Cardiac muscle cell (in vitro differentiated cells and primary cell): Measurements from ENCODE around the gene MBLAC1. TPM values are rescaled to one million over a fixed set of nuclear protein-coding genes. Genes with fewer than 3 reads are reported as not detected.

Experiments
- DNase-seq, 2 donors: peaks; one replicate each; pipeline versions ENCODE4 v3.0.0 to v3.0.0-alpha.2; 2010 to 2017; ENCODE audit warnings: low read depth in 1 of 2, low spot score in 1 of 2
- H3K27ac ChIP-seq: fragments of 200-600 bp; sonication (generic); 2 replicates; pipeline ENCODE4 v1.5.1; 2016
- H3K27me3 ChIP-seq: fragments of 200-600 bp; sonication (generic); 2 replicates; pipeline ENCODE4 v1.6.0; 2016; ENCODE audit warnings: control low read depth
- H3K36me3 ChIP-seq: fragments of 200-600 bp; sonication (generic); 2 replicates; pipeline ENCODE4 v1.5.1; 2016; ENCODE audit warnings: control low read depth
- H3K4me1 ChIP-seq: fragments of 200-600 bp; sonication (generic); 2 replicates; pipeline ENCODE4 v1.8.1; 2017; ENCODE audit warnings: low read depth, mild to moderate bottlenecking, mixed run types
- H3K4me3 ChIP-seq: fragments of 200-600 bp; sonication (generic); 2 replicates; pipeline ENCODE4 v1.5.1; 2016; ENCODE audit warnings: mild to moderate bottlenecking
- H3K9me3 ChIP-seq: fragments of 200-600 bp; sonication (generic); 2 replicates; pipeline ENCODE4 v1.5.1; 2017; ENCODE audit warnings: low read depth, mild to moderate bottlenecking, control low read depth
- polyA plus RNA-seq: library from polyadenylated mRNA; unstranded; fragments of >200 nt; fragmentation: Nextera tagmentation; extraction: Ambion mirVana; gene quantifications from 2 replicates; pipeline ENCODE4 v1.2.1, GENCODE V29; 2016
- total RNA-seq: library from RNA; depleted of rRNA; stranded (reverse); fragments of >200 nt; gene quantifications from 2 replicates; pipeline ENCODE4 v1.2.3, GENCODE V29; 2016
- TF ChIP-seq, protein P1 (sequence below): IDR thresholded peaks from 2 replicates; pipeline ENCODE4 v1.5.1; 2012; ENCODE audit warnings: low read depth, mild to moderate bottlenecking, low read length

Gene MBLAC1
- total and polyA plus RNA-seq, 2 experiments from 2014 or later: 3.7 to 5.1 TPM

- H3K36me3 ChIP-seq: peaks cover 19% of the 10 kb centered on the region
Measured at GRCh38 chr7:100155553-100156317, 29.0 kb downstream of the MBLAC1 start.

GRCh38 chr7:100156331-100157068 lies 29.7 kb downstream of the MBLAC1 start:
- Histone ChIP-seq H3K4me3 (no peak overlapping the region), H3K27ac (peak overlapping the region; percentile 57), H3K9me3 (no peaks in the 10 kb centered on the region), H3K4me1 (peaks cover 6% of the 10 kb centered on the region), H3K27me3 (no peaks in the 10 kb centered on the region), H3K36me3 (peaks cover 19% of the 10 kb centered on the region)
- TF ChIP-seq, protein P1, sequence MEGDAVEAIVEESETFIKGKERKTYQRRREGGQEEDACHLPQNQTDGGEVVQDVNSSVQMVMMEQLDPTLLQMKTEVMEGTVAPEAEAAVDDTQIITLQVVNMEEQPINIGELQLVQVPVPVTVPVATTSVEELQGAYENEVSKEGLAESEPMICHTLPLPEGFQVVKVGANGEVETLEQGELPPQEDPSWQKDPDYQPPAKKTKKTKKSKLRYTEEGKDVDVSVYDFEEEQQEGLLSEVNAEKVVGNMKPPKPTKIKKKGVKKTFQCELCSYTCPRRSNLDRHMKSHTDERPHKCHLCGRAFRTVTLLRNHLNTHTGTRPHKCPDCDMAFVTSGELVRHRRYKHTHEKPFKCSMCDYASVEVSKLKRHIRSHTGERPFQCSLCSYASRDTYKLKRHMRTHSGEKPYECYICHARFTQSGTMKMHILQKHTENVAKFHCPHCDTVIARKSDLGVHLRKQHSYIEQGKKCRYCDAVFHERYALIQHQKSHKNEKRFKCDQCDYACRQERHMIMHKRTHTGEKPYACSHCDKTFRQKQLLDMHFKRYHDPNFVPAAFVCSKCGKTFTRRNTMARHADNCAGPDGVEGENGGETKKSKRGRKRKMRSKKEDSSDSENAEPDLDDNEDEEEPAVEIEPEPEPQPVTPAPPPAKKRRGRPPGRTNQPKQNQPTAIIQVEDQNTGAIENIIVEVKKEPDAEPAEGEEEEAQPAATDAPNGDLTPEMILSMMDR: no peak
- DNase-seq: no peak

More at GRCh38 chr7:100155553-100156317, 29.0 kb downstream of the MBLAC1 start:
- no peaks in the 10 kb centered on the region for H3K27me3 ChIP-seq
- no peaks in the 10 kb centered on the region for H3K9me3 ChIP-seq
- no peak for DNase-seq
- peaks cover 6% of the 10 kb centered on the region for H3K4me1 ChIP-seq
- no peak overlapping the region for H3K4me3 ChIP-seq
- no peak overlapping the region for H3K27ac ChIP-seq
- TF ChIP-seq, protein P1: no peak

DNA sequence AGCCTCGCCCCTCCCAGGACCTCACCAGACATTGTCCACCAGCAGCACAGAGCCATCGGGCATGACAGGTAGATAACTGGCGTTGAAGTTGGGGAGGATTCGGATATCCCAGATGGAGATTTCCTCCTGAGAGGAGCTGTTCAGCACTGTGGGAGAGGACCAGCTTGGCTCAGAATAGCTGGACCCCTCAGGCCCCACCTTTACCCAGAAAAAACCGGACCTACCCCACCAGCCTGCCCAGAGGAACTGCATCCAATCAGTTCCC lies 30.2 kb downstream of the MBLAC1 start:
- Histone ChIP-seq H3K27ac (peak overlapping the region; percentile 57), H3K36me3 (peaks cover 19% of the 10 kb centered on the region), H3K4me3 (no peak overlapping the region), H3K4me1 (peaks cover 6% of the 10 kb centered on the region), H3K27me3 (no peaks in the 10 kb centered on the region), H3K9me3 (no peaks in the 10 kb centered on the region)
- DNase-seq: no peak
- TF ChIP-seq, protein P1: no peak

- no peaks in the 10 kb centered on the region for H3K27me3 ChIP-seq
- H3K36me3 ChIP-seq: peaks cover 19% of the 10 kb centered on the region
- peak; percentile 52 to 61 for DNase-seq
- H3K4me3 ChIP-seq: peak overlapping the region; percentile 91
- peak overlapping the region; percentile 57 for H3K27ac ChIP-seq
- no peaks in the 10 kb centered on the region for H3K9me3 ChIP-seq
- peaks cover 6% of the 10 kb centered on the region for H3K4me1 ChIP-seq
- TF ChIP-seq, protein P1: peak; percentile 20
Measured at GRCh38 chr7:100157334-100158228, 30.8 kb downstream of the MBLAC1 start.
